GM12875 (cell line): Measurements from ENCODE around the gene EXT2.

ENCODE experiments used
- H3K4me3 ChIP-seq: one replicate; pipeline ENCODE4 v1.5.1; 2011; ENCODE audit warnings: low read depth, low read length, control low read depth
- CTCF ChIP-seq: IDR thresholded peaks from 2 replicates; pipeline ENCODE4 v1.5.1; 2011; ENCODE audit warnings: low read depth, mild to moderate bottlenecking, control low read depth, inconsistent platforms, low read length, moderate library complexity, borderline replicate concordance; ENCODE audit not compliant: insufficient read depth

Gene EXT2

GRCh38 chr11:44229624-44230023 is 134.1 kb downstream of the EXT2 start:
- H3K4me3 ChIP-seq: no peak overlapping the region
- TF ChIP-seq CTCF: no peak

GRCh38 chr11:44235765-44236201 is 140.3 kb downstream of the EXT2 start:
- H3K4me3 ChIP-seq: no peak overlapping the region
- TF ChIP-seq CTCF: no peak

GRCh38 chr11:44236296-44236695 is 140.8 kb downstream of the EXT2 start:
- TF ChIP-seq CTCF: no peak

GRCh38 chr11:44237156-44237555 is 141.7 kb downstream of the EXT2 start:
- no peak overlapping the region for H3K4me3 ChIP-seq
- TF ChIP-seq CTCF: no peak

More at GRCh38 chr11:44236296-44236695, 140.8 kb downstream of the EXT2 start:
- no peak overlapping the region for H3K4me3 ChIP-seq

- no peak for TF ChIP-seq CTCF
- H3K4me3 ChIP-seq: no peak overlapping the region
Measured at GRCh38 chr11:44241851-44242250, 146.4 kb downstream of the EXT2 start.

- TF ChIP-seq CTCF: no peak
- H3K4me3 ChIP-seq: no peak overlapping the region
Measured at GRCh38 chr11:44243086-44243485, 147.6 kb downstream of the EXT2 start.

GRCh38 chr11:44243595-44244343 is 148.3 kb downstream of the EXT2 start:
- no peak overlapping the region for H3K4me3 ChIP-seq
- TF ChIP-seq CTCF: no peak
